Inflammatory macrophage treated with lipopolysaccharide for 4 hours (primary cell): ENCODE measurements around the gene H1-8.

Experiments
- DNase-seq: peaks from one replicate; pipeline ENCODE4 v3.0.0-alpha.2; 2020

H1-8 gene

DNA sequence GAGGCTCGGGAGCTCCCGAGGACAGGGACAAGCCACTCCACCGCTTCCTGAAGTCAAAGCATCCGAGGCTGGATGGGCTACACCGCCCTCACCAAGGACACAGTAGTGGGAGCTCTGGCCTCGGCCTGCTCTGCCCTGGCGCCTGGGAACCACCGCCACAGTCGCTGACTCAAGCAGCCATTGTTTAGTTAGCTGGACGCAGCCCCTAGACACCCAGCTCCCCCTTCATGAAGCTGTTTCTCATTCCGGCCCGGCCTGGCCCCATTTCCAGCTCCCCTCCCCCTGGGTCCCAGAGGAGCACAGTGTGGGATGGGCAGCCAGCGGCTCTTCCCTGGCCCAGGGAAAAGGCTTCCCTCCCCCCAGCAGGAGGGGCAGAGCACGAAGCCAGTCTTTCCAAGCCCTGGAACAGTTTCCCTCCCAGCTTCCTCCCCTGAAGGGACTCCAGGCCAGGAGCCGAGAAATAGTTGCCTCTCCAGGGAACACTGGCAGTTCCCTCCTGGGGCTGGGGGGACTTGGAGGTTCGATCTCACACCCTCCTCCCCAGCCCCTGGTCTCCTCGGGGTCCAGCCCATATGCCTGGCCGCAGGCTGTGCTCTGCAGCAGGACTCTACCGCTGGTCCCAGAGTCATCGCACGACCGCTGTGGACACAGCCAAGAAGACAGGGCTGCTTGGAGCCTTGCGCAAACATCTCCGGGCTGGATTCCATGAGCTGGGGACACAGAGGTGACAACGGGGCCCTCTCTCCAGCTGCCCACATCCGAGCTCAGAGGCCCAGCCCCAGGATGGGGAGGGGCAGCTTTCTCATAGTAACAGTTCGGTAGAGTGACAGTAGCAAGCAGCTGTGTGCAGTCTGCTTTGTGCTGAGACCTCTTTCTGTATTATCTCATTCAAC, 53.5 kb downstream of the H1-8 start:
- DNase-seq = peak; percentile 65

- no peak for DNase-seq
Measured at GRCh38 chr3:129597087-129597999, 54.4 kb downstream of the H1-8 start.

DNA sequence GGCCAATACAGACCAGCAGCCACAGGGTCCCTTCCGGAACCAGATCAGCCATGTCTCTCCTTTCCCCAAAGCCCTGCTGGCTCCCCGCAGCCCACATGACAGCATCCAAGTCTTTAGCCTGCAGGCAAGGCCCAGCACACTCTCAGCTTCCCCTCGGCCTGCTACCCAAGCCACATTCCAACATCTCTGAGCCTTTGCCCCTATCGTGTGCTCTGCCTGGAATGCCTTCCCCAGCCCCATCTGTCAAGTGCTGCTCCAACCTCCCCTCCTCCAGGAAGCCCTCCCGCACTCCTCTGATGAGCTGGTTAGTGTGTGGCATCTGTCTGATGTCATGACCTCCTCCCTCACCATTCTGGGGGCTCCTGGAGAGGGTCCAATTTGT, 55.0 kb downstream of the H1-8 start:
- DNase-seq = no peak

DNA sequence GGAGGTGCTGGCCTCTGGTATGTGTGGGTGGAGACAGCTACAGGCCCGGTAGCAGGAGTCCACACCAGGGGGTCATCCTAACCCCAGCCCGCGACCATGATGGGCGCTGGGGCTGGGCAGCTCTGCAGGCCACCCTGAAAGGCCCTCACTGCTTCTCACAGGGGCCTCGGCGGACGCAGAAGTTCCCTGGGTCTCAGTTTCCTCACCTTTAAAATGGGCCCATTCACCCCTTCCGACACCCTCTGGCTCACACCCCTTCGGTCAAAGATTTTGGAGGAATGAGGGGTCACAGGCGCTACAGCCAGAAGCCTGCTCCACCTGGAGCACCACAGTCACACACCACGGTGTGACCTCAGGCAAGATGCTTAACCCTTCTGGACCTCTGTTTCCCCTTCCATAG, 55.5 kb downstream of the H1-8 start:
- DNase-seq = no peak

DNA sequence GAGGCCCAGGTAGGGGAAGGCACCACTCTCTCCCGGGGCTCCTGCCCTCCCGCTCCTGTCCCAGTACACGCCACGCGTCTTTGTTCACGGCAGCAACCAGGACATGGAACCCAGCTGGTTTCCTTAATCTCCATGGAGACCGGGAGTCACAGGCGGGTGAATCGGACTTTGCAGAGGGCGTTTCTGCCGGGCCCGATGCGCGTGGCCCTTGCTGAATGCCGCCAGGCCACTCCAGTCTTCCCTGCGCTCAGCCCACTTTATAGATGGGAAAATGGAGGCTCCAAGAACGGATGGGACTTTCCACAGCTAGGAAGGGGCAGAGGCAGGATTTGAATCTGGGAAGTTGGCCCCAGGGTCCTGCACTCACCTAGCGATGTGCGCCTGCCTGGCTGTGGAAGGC, 56.1 kb downstream of the H1-8 start:
- no peak for DNase-seq

- DNase-seq = peak; percentile 97
Measured at GRCh38 chr3:129599607-129600006, 56.6 kb downstream of the H1-8 start.

DNA sequence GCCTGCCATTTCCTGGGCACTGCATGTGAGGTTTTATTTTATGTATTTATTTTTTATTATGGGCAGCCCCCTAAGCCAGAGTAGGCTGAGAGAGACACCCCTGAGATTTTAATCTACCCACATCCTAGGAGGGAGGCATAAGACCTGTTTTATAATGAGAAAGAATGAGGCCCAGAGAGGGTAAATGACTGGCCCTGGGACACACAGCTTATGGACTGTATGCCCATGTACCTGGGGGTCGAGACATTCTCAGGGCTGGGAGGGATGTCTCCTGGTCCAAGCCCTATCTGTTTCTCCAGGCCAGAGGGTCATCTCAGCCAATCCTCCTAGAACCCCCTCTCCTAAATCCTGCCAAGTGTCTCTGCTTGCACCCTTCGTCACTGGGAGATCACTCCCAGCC, 57.4 kb downstream of the H1-8 start:
- DNase-seq = no peak
